GM20431 (cell line): ENCODE results near the gene SEMA5A.

ENCODE experiments used
- in situ Hi-C: fragments of 300-500 bp; cut with MseI, MboI; formaldehyde crosslinking; loops from one replicate; pipeline ENCODE4 v1.15.0; 2020; ENCODE audit warnings: low sequenced_read_pairs; ENCODE audit not compliant: unreplicated experiment

Gene SEMA5A

DNA sequence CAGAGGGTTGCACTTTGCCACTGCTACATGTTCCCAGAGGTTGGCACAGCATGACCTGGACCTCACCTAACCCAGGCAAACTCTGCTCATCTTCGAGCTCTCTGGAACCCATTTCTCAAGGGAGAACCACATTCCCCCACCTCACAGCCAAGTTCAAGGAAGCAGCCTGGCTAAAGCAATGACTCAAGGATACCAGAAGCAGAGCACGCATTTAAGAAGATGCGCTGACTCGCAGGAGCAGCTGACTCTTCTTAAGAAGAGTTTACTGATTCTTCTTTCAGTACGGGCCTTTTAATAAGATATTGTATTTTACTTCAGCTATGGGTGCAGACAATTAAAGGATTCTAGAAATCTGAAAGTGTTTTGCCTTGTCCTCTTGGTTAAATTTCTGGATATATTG lies 4.1 kb upstream of the SEMA5A start:
- in situ Hi-C loops: loop anchor here (25.0 kb wide), 1 partner anchor 188 kb away; no protein-coding TSS in a partner anchor

DNA sequence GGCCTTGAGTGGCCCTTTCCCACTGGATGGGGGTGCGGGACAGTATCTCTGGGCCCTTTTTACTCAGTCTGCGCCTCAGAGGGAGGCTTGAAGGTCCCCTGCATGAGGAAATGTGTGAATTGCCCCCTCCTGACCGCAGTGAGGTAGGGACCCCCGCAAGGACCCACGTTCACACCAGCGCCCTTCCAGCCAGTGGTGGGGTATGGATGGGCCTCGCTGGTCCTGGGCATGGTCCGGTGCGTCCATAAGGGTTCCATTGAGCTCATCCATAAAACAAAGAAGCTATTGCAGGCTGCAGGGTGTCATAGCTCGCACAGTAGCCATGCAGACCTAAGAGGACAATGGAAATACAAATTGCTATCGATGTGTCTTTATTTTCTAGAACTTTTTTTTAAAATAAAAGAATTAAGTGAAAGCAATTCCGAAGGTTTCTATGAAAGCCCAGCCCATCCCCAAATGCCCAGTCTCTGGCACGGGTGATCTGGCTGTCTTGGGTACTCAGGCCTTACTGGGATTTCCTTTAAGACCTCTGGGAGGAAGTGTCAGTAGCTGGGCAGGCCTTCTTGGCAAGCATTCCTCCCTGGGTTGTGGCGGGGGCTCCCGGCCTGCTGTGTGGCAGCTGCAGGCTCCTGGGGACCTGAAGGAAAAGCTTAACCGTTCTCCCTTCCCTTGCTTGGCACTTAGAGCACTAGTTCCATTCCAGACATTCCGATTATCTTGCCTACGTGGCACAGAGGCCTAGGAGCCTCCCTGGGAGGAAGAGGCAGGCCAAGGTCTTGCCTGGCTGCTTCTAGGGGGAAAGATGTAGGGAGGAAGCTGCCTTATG lies 1.5 kb upstream of the SEMA5A start:
- in situ Hi-C loops: loop anchor here (25.0 kb wide), 1 partner anchor 185 kb away; no protein-coding TSS in a partner anchor

DNA sequence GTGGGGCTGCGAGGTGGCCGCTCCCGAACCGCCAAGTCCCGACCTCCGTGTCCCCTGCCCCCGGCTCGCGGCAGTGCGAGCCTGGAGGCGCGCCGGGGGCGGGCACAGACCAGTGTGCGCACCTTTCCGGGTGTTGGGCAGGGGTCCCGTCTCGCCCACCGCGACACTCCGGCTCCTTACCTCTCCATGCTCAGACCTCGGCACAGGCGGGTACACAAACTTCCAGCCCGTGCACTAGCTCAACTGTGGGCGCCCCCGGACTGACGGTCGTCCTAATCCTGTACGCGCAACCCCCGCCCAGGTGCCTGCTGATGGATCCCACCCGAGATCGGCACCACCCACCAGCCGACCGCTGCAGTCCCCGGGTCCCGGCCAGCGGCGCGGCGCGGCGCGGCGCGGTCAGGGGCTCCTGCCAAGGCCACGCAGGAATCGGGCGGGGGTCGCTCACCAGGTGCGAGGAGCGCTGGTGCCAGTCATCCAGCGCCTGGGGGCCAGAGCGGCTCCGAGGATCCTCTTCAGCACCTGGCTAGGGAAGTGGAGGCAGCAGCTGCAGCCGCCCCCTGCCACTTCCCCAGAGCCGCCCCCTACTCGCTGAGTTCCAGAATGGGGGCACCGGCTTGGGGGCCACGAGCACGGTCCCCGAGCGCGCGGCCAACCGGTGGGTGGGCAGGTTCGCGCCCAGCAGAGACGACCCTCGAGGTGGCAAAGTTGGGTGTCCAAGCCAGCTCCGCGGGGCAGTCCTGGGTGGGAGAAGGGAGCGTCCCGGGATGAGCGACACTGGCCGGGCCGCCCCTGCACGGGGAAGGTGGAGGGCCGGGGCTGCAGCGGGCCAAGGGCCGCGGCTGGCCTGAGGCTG lies 511 bp downstream of the SEMA5A start:
- in situ Hi-C loops: loop anchor here (25.0 kb wide), 1 partner anchor 183 kb away; no protein-coding TSS in a partner anchor

GRCh38 chr5:9544502-9545135 lies 1.3 kb downstream of the SEMA5A start:
- in situ Hi-C loops: loop anchor here (25.0 kb wide), 1 partner anchor 182 kb away; no protein-coding TSS in a partner anchor

GRCh38 chr5:9544056-9544455 lies 1.8 kb downstream of the SEMA5A start:
- in situ Hi-C loops: loop anchor here (25.0 kb wide), 1 partner anchor 182 kb away; no protein-coding TSS in a partner anchor

DNA sequence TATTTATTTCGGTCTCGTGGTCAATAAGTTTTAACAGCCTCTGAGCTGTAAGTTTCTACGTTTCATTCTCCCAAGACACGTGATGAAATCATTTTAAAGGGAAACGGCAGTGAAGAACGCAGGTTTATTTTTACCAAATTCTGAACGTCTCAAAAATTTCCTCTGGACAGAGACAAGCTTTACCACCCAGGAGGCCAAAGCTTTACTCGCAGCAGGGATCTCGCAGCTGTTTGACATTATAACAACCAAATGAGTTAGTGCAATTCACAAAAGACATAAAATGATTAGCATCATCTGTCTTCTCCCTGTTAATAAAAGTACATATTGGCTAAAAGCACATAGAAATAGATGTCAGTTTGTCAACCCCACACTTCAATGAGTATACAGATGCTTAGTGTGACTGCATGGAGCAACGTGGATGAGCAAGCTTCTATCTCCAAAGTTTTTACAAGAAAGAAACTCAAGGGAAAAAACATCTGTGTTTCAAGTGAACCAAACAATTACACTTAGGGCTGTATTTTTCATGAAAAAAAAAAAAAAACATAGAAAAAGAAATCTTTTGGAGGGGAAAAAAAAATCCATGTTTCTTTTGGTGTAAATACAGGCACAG lies 2.5 kb downstream of the SEMA5A start:
- in situ Hi-C loops: loop anchor here (25.0 kb wide), 1 partner anchor 181 kb away; no protein-coding TSS in a partner anchor

GRCh38 chr5:9540791-9541190 lies 5.1 kb downstream of the SEMA5A start:
- in situ Hi-C loops: loop anchor here (25.0 kb wide), 1 partner anchor 178 kb away; no protein-coding TSS in a partner anchor

GRCh38 chr5:9538504-9538903 lies 7.4 kb downstream of the SEMA5A start:
- in situ Hi-C loops: loop anchor here (25.0 kb wide), 1 partner anchor 176 kb away; no protein-coding TSS in a partner anchor

- in situ Hi-C loops: loop anchor here (25.0 kb wide), 1 partner anchor 175 kb away; no protein-coding TSS in a partner anchor
Measured at GRCh38 chr5:9537223-9538141, 8.4 kb downstream of the SEMA5A start.

GRCh38 chr5:9536717-9537116 lies 9.2 kb downstream of the SEMA5A start:
- in situ Hi-C loops: loop anchor here (25.0 kb wide), 1 partner anchor 174 kb away; no protein-coding TSS in a partner anchor

GRCh38 chr5:9534881-9535517 lies 10.9 kb downstream of the SEMA5A start:
- in situ Hi-C loops: loop anchor here (25.0 kb wide), 1 partner anchor 173 kb away; no protein-coding TSS in a partner anchor

GRCh38 chr5:9533562-9534364 lies 12.1 kb downstream of the SEMA5A start:
- in situ Hi-C loops: loop anchor here (25.0 kb wide), 1 partner anchor 171 kb away; no protein-coding TSS in a partner anchor

- in situ Hi-C loops: loop anchor here (25.0 kb wide), 1 partner anchor 171 kb away; no protein-coding TSS in a partner anchor
Measured at GRCh38 chr5:9533096-9533495, 12.8 kb downstream of the SEMA5A start.

GRCh38 chr5:9529513-9529912 lies 16.4 kb downstream of the SEMA5A start:
- in situ Hi-C loops: loop anchor here (25.0 kb wide), 1 partner anchor 167 kb away; no protein-coding TSS in a partner anchor

- in situ Hi-C loops: loop anchor here (25.0 kb wide), 1 partner anchor 167 kb away; no protein-coding TSS in a partner anchor
Measured at GRCh38 chr5:9529041-9529480, 16.8 kb downstream of the SEMA5A start.

DNA sequence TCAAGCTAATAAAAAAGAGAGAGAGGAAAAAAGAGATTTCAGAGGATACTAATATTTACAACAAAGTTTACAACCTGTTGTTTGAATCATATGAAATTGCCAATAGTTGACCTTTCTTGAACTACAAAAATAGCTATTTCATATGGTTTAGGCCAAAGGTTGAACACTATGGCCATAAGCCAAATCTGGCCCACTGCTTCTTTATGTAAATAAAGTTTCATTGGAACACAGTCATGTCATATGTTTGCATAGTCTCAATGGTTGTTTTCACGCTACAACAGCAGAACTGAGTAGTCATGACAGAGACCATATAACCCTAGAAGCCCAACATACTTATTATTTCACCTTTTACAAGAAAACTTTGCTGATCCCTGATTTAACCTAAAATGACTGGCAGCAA lies 20.9 kb downstream of the SEMA5A start:
- in situ Hi-C loops: loop anchor here (25.0 kb wide), 1 partner anchor 163 kb away; no protein-coding TSS in a partner anchor
